Right atrium auricular region (tissue), 2 donors: ENCODE measurements around the gene XRCC6. TPM values are rescaled to one million over a fixed set of nuclear protein-coding genes. Genes with fewer than 3 reads are reported as not detected.
A peak's percentile ranks its signal among the peaks of the same experiment; 100 is the strongest.
"Not testable (repeated sequence)": the region's sequence is repeated elsewhere in the genome, so short reads cannot be mapped to it uniquely, and the experiment has no call there.

ENCODE experiments used
- DNase-seq: peaks from one replicate; pipeline ENCODE4 v3.0.0-alpha.2; 2019; ENCODE audit warnings: low spot score
- H3K27ac ChIP-seq, 2 donors: fragments of 200-600 bp; sonication (generic); 1 replicate in 1 of 2; 2 replicates in 1 of 2; pipeline ENCODE4 v1.5.1; 2016 to 2019
- H3K27me3 ChIP-seq, 2 donors: fragments of 200-600 bp; sonication (generic); one replicate each; pipeline versions ENCODE4 v1.5.1 to v1.6.0; 2017 to 2019
- H3K36me3 ChIP-seq: fragments of 200-600 bp; sonication (generic); one replicate; pipeline ENCODE4 v1.5.1; 2016
- H3K4me1 ChIP-seq, 2 donors: fragments of 200-600 bp; sonication (generic); one replicate each; pipeline versions ENCODE4 v1.5.1 to v1.6.0; 2017 to 2019
- H3K4me3 ChIP-seq, 2 donors: fragments of 200-600 bp; sonication (generic); 1 replicate in 1 of 2; 2 replicates in 1 of 2; pipeline ENCODE4 v1.5.1; 2017 to 2019; ENCODE audit warnings: mild to moderate bottlenecking in 1 of 2, moderate library complexity in 1 of 2
- H3K9me3 ChIP-seq, 2 donors: fragments of 200-600 bp; sonication (generic); one replicate each; pipeline ENCODE4 v1.5.1; 2019
- total RNA-seq, 2 donors: library from RNA; depleted of rRNA; stranded (reverse); fragments of >200 nt; gene quantifications; one replicate each; pipeline ENCODE4 v1.1.0, GENCODE V29; 2016
- TF ChIP-seq, protein P1 (sequence below), 2 donors: fragments of 200-600 bp; sonication (generic); IDR thresholded peaks; one replicate each; pipeline ENCODE4 v1.5.1; 2019; ENCODE audit warnings: antibody characterized with exemption in 2 of 2

The XRCC6 gene
- total RNA-seq, 2 donors from 2014 or later = 161 to 174 TPM

DNA sequence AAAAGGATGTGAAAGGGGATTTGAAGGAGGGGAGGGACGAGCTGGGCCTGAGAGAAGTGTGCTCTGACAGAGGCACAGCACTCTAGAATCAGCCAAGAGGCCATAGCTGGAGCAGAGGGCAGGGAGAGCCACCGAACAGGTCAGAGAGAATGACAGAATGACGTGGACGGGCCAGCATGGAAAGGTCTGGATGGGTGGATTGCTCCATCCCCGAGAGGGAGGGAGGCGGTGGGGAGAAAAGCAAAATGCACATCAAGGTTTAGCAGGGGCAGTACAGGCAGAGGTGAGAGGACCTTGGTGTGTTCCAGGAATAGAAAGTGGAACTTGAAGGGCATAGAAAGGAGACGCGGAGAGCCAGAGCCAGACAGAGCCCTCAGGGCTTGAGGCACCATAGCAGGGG, 38.4 kb upstream of the XRCC6 start:
- Histone ChIP-seq H3K27ac (peak overlapping the region in 1 of 2 donors; percentile 49), H3K27me3 (no peaks in the 10 kb centered on the region), H3K9me3 (no peaks in the 10 kb centered on the region), H3K4me1 (peaks cover 0 to 20% of the 10 kb centered on the region in 2 donors), H3K36me3 (no peaks in the 10 kb centered on the region), H3K4me3 (no peak overlapping the region)
- no peak for DNase-seq
- TF ChIP-seq, protein P1, sequence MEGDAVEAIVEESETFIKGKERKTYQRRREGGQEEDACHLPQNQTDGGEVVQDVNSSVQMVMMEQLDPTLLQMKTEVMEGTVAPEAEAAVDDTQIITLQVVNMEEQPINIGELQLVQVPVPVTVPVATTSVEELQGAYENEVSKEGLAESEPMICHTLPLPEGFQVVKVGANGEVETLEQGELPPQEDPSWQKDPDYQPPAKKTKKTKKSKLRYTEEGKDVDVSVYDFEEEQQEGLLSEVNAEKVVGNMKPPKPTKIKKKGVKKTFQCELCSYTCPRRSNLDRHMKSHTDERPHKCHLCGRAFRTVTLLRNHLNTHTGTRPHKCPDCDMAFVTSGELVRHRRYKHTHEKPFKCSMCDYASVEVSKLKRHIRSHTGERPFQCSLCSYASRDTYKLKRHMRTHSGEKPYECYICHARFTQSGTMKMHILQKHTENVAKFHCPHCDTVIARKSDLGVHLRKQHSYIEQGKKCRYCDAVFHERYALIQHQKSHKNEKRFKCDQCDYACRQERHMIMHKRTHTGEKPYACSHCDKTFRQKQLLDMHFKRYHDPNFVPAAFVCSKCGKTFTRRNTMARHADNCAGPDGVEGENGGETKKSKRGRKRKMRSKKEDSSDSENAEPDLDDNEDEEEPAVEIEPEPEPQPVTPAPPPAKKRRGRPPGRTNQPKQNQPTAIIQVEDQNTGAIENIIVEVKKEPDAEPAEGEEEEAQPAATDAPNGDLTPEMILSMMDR (IDR thresholded peaks at IDR 0.05) = no peak

GRCh38 chr22:41584881-41585280, 36.2 kb upstream of the XRCC6 start:
- H3K27ac ChIP-seq = no peak overlapping the region
- H3K4me1 ChIP-seq = peaks cover 0 to 21% of the 10 kb centered on the region in 2 donors
- no peak overlapping the region for H3K4me3 ChIP-seq
- TF ChIP-seq, protein P1 (IDR thresholded peaks at IDR 0.05) = no peak
- H3K27me3 ChIP-seq = no peaks in the 10 kb centered on the region
- H3K9me3 ChIP-seq = no peaks in the 10 kb centered on the region
- H3K36me3 ChIP-seq = no peaks in the 10 kb centered on the region
- DNase-seq = no peak

- TF ChIP-seq, protein P1 (IDR thresholded peaks at IDR 0.05) = no peak
- no peak for DNase-seq
- Histone ChIP-seq H3K4me1 (peaks cover 0 to 21% of the 10 kb centered on the region in 2 donors), H3K27ac (no peak overlapping the region), H3K4me3 (no peak overlapping the region), H3K9me3 (no peaks in the 10 kb centered on the region), H3K36me3 (no peaks in the 10 kb centered on the region), H3K27me3 (no peaks in the 10 kb centered on the region)
These were observed 35.2 kb upstream of the XRCC6 start for GRCh38 chr22:41585898-41586297.

DNA sequence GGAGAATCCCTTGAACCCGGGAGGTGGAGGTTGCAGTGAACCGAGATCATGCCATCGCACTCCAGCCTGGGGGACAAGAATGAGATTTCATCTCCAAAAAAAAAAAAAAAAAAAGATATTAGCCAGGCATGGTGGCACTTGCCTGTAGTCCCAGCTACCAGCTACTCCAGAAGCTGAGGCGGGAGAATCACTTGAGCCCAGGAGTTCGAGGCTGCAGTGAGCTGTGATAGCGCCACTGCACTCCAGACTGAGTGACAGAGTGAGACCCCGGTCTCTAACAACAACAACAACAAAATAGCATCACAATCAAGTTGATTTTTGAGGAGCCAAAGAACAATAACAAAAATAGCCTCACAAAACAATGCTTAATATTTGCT, 33.8 kb upstream of the XRCC6 start:
- DNase-seq = no peak
- no peaks in the 10 kb centered on the region for H3K27me3 ChIP-seq
- TF ChIP-seq, protein P1 (IDR thresholded peaks at IDR 0.05) = no peak
- no peak overlapping the region for H3K4me3 ChIP-seq
- H3K9me3 ChIP-seq = no peaks in the 10 kb centered on the region
- H3K36me3 ChIP-seq = no peaks in the 10 kb centered on the region
- H3K27ac ChIP-seq = no peak overlapping the region
- H3K4me1 ChIP-seq = peaks cover 0 to 21% of the 10 kb centered on the region in 2 donors

DNA sequence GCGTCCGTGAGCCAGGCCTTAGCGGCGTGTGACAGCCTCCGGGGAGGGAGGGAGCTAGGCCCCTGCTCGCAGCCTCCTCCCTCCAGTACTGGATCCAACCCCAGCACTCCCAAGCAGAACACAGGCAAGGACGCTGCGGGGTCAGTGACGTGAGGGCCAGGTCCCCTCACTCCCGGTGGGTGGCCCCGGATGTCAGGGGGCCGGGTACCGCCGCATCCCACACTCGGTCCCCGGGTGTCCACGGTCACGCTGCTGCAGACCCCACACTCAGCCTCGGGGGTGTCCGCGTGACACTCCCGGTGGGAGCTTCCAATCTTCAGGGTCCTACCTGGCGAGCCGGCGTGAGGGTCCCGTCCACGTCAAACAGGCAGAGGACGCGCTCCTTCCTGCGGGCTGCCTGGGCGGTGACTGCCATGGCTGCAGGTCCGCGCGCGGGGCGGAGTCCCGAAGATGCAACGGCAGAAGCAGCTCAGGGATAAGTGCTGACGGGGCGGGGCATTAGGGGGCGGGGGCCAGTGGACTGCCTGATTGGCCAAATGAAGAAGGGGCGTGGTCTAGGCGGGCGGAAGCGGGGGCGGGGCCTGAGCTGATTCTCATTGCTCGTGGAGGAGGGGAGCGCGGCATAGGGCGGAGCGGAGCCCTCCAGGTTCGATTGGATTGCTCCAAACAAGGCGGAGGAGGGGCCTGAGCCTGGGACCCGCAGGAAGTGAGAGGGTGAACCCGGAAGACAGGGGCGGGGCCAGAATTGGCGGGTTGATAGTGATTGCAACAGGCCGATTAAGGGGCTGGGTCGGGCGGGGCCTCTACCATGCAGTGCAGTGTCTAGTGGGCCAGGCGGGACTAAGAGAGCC, 31.5 kb upstream of the XRCC6 start, which contains the start of gene PMM1:
Gene PMM1 (minus strand): TSS at position 450 of the 851 bp plus-strand sequence. CDS start 35 bp downstream, at position 415.
- TF ChIP-seq, protein P1 (IDR thresholded peaks at IDR 0.05) = no peak
- no peaks in the 10 kb centered on the region for H3K27me3 ChIP-seq

DNA sequence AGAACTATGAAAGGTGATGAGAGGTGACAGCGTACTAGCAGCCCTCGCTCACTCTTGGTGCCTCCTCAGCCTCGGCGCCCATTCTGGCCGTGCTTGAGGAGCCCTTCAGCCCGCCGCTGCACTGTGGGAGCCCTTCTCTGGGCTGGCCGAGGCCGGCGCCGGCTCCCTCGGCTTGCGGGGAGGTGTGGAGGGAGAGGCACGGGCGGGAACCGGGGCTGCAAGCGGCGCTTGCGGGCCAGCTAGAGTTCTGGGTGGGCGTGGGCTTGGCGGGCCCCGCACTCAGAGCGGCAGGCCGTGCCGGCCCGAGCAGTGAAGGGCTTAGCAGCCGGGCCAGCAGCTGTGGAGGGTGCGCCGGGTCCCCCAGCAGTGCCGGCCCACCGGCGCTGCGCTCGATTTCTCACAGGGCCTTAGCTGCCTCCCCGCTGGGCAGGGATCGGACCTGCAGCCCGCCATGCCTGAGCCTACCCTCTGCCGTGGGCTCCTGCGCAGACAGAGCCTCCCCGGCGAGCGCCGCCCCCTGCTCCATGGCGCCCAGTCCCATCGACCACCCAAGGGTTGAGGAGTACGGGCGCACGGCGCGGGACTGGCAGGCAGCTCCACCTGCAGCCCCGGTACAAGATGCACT, 27.6 kb upstream of the XRCC6 start:
- not testable (repeated sequence) for H3K27ac ChIP-seq, H3K36me3 ChIP-seq, H3K27me3 ChIP-seq, DNase-seq, H3K9me3 ChIP-seq, H3K4me3 ChIP-seq
- peaks cover 0 to 21% of the 10 kb centered on the region in 2 donors for H3K4me1 ChIP-seq

More for the DNA sequence above, 31.5 kb upstream of the XRCC6 start, which contains the start of gene PMM1:
- Histone ChIP-seq H3K9me3 (no peaks in the 10 kb centered on the region), H3K4me1 (peaks cover 0 to 15% of the 10 kb centered on the region in 2 donors), H3K4me3 (peak within 1 kb of the TSS; percentile 83 to 87), H3K36me3 (no peaks in the 10 kb centered on the region), H3K27ac (peak within 1 kb of the TSS; percentile 74 to 77)
- peak; percentile 100 for DNase-seq
